GM23248 (cell line): ENCODE data around the gene DNAAF8. TPM values are rescaled to one million over a fixed set of nuclear protein-coding genes. Genes with fewer than 3 reads are reported as not detected.

Source experiments
- DNase-seq: peaks from one replicate; pipeline ENCODE4 v3.0.0-alpha.2; 2015
- H2AFZ ChIP-seq: fragments of 200-600 bp; sonication (generic); 2 replicates; pipeline ENCODE4 v1.6.1; 2016; ENCODE audit warnings: antibody characterized with exemption
- H3F3A ChIP-seq: fragments of 200-600 bp; sonication (generic); 2 replicates; pipeline ENCODE4 v1.6.1; 2016; ENCODE audit warnings: mild to moderate bottlenecking, antibody characterized with exemption, mixed run types; ENCODE audit not compliant: insufficient read depth
- H3K27ac ChIP-seq: fragments of 200-600 bp; sonication (generic); 2 replicates; pipeline ENCODE4 v1.5.1; 2016; ENCODE audit warnings: mild to moderate bottlenecking
- H3K27me3 ChIP-seq: fragments of 200-600 bp; sonication (generic); replicated peaks from 2 replicates; pipeline ENCODE4 v1.6.1; 2016; ENCODE audit warnings: mild to moderate bottlenecking; ENCODE audit not compliant: insufficient read depth
- H3K36me3 ChIP-seq: fragments of 200-600 bp; sonication (generic); 2 replicates; pipeline ENCODE4 v1.6.1; 2016; ENCODE audit warnings: low read depth, mild to moderate bottlenecking
- H3K4me1 ChIP-seq: fragments of 200-600 bp; sonication (generic); 2 replicates; pipeline ENCODE4 v1.6.1; 2016; ENCODE audit warnings: mild to moderate bottlenecking; ENCODE audit not compliant: insufficient read depth
- H3K4me2 ChIP-seq: fragments of 200-600 bp; sonication (generic); one replicate; pipeline ENCODE4 v1.6.1; 2016; ENCODE audit warnings: mild to moderate bottlenecking; ENCODE audit not compliant: unreplicated experiment
- H3K4me3 ChIP-seq: fragments of 200-600 bp; sonication (generic); 2 replicates; pipeline ENCODE4 v1.5.1; 2016; ENCODE audit warnings: mild to moderate bottlenecking
- H3K79me2 ChIP-seq: fragments of 200-600 bp; sonication (generic); 2 replicates; pipeline ENCODE4 v1.6.1; 2016; ENCODE audit warnings: mild to moderate bottlenecking; ENCODE audit not compliant: insufficient read depth
- H3K9ac ChIP-seq: fragments of 200-600 bp; sonication (generic); 2 replicates; pipeline ENCODE4 v1.6.1; 2016; ENCODE audit warnings: mild to moderate bottlenecking
- H3K9me2 ChIP-seq: fragments of 200-600 bp; sonication (generic); 2 replicates; pipeline ENCODE4 v1.6.1; 2016; ENCODE audit warnings: mixed run types, mild to moderate bottlenecking, moderate library complexity; ENCODE audit not compliant: insufficient read depth
- H3K9me3 ChIP-seq: fragments of 200-600 bp; sonication (generic); one replicate; pipeline ENCODE4 v1.6.1; 2017; ENCODE audit warnings: low read depth
- H4K20me1 ChIP-seq: fragments of 200-600 bp; sonication (generic); 2 replicates; pipeline ENCODE4 v1.6.0; 2016; ENCODE audit not compliant: insufficient read depth
- EZH2 ChIP-seq: fragments of 200-600 bp; sonication (generic); IDR thresholded peaks from 2 replicates; pipeline ENCODE4 v1.6.1; 2018; ENCODE audit warnings: antibody characterized with exemption, mild to moderate bottlenecking; ENCODE audit not compliant: insufficient read depth, poor library complexity, severe bottlenecking
- EZH2phosphoT487 ChIP-seq: fragments of 200-600 bp; sonication (generic); IDR thresholded peaks from 2 replicates; pipeline ENCODE4 v1.6.1; 2018; ENCODE audit warnings: antibody characterized with exemption, moderate library complexity, mild to moderate bottlenecking, low read depth; ENCODE audit not compliant: insufficient read depth
- WGBS, 2 experiments: methylation state at CpG; one replicate each; pipeline ENCODE4 v1.1.6; 2015 to 2017; ENCODE audit warnings: low lambda C conversion rate in 2 of 2, low coverage in 1 of 2; ENCODE audit errors: missing lambda C conversion rate in 2 of 2; 5-methylcytosine and 5-hydroxymethylcytosine counted together
- in situ Hi-C: fragments of 300-500 bp; cut with MboI; formaldehyde crosslinking; loops from 2 replicates; pipeline ENCODE4 v1.15.0; 2020
- polyA plus RNA-seq: library from polyadenylated mRNA; unstranded; fragments of >200 nt; fragmentation: Nextera tagmentation; extraction: Ambion mirVana; gene quantifications from 2 replicates; pipeline ENCODE4 v1.2.1, GENCODE V29; 2016
- total RNA-seq: library from RNA; depleted of rRNA; stranded (reverse); fragments of >200 nt; shearing (Covaris generic); gene quantifications from 2 replicates; pipeline ENCODE4 v1.2.3, GENCODE V29; 2014

DNAAF8 gene
- total and polyA plus RNA-seq, 2 experiments from 2014 or later, result 0.86 to 1.7 TPM

DNA sequence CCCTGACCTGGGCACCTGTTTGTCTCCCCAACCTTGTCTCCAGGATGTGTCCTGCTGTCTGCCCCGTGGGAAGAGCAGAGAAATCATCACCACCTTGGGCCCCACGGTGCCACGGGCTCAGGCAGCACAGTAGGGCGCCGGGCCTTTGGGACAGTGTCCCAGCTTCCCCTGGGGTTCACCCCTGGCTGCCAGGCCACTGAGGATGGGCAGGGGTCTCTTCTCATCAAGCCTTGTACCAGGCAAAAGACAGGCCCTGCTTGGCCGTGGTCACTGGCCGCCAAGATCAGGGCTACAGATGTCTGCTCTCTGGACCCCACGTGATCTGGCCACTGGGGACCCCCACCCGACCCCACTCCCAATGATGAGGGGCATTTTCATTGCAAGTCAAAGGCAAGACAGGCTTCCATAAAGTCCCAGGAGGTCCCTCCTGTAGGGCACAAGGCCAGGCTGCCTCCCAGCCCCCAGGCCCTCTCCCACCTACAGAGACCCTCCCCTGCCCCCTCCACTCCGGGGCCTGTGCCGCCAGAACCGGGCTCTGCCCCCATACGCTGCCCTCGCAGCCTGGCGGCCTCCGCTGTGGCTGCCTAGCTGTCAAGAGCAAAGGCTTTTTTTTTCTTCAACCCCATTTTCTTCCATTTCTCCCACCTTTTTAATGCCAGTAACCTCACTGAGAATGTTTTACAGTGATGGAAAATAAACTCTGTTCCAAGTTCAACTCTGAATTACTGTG is 14.5 kb downstream of the DNAAF8 start:
- in situ Hi-C loops, result no loop called here
- Histone ChIP-seq H3K9ac (no peak overlapping the region), H4K20me1 (no peaks in the 10 kb centered on the region), H3K27me3 (no peaks in the 10 kb centered on the region), H3K4me2 (no peak overlapping the region), H3K27ac (no peak overlapping the region), H3K9me3 (no peaks in the 10 kb centered on the region), H3K4me1 (no peaks in the 10 kb centered on the region), H3F3A (no peaks in the 10 kb centered on the region), H3K9me2 (no peaks in the 10 kb centered on the region), H2AFZ (no peak overlapping the region), H3K4me3 (no peak overlapping the region), H3K36me3 (no peaks in the 10 kb centered on the region), H3K79me2 (no peaks in the 10 kb centered on the region)
- 83 to 93% methylated on average over 12 to 16 of the region's 16 CpGs for WGBS, 2 experiments
- DNase-seq, result no peak
- TF ChIP-seq EZH2, result no peak

GRCh38 chr16:4749700-4750257 is 15.4 kb downstream of the DNAAF8 start:
- H3K36me3 ChIP-seq, result peaks cover under 1% of the 10 kb centered on the region; the same call in 1 of the 2 replicates
- no peaks in the 10 kb centered on the region for H4K20me1 ChIP-seq
- no peaks in the 10 kb centered on the region for H3K27me3 ChIP-seq
- no peak for DNase-seq
- H3F3A ChIP-seq, result no peaks in the 10 kb centered on the region
- H2AFZ ChIP-seq, result no peak overlapping the region
- no peak overlapping the region for H3K4me3 ChIP-seq
- H3K27ac ChIP-seq, result no peak overlapping the region
- 0 out of 2 replicates have a peak, but pooled peaks cover 1% of the 10 kb centered on the region for H3K79me2 ChIP-seq
- no peak overlapping the region for H3K4me2 ChIP-seq
- H3K9me2 ChIP-seq, result no peaks in the 10 kb centered on the region
- no peaks in the 10 kb centered on the region for H3K4me1 ChIP-seq
- no peak for TF ChIP-seq EZH2phosphoT487
- no peak for TF ChIP-seq EZH2
- 93% methylated on average over 9 to 10 of the region's 10 CpGs for WGBS, 2 experiments
- no peak overlapping the region for H3K9ac ChIP-seq
- in situ Hi-C loops, result no loop called here
- H3K9me3 ChIP-seq, result no peaks in the 10 kb centered on the region

DNA sequence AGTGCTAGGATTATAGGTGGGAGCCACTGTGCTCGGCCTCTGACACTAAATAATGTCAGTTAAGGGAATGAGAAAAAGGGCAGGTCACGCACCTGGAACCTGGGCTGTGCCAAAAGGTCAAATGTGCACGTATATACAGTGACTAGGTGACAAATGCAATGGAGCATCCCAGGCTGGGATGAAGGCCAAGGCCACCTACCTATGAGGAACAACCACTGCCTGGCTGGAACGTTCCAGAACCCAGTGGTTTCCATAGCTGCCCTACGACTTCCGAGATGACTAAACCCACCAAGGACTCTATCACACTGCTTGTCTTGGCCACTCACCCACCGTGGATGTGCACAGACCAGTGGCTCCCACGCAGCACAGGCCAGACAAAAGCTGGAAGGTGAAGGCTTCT is 16.6 kb downstream of the DNAAF8 start:
- no peak overlapping the region for H2AFZ ChIP-seq
- in situ Hi-C loops, result no loop called here
- WGBS, 2 experiments, result 87 to 91% methylated on average over 8 of the region's 8 CpGs
- H3K27me3 ChIP-seq, result no peaks in the 10 kb centered on the region
- peaks cover 11% of the 10 kb centered on the region; the same call in 1 of the 2 replicates for H3K36me3 ChIP-seq
- H3K9me2 ChIP-seq, result no peaks in the 10 kb centered on the region
- H3F3A ChIP-seq, result no peaks in the 10 kb centered on the region
- H3K4me1 ChIP-seq, result no peaks in the 10 kb centered on the region
- no peaks in the 10 kb centered on the region for H4K20me1 ChIP-seq
- H3K4me2 ChIP-seq, result no peak overlapping the region
- H3K4me3 ChIP-seq, result no peak overlapping the region
- H3K79me2 ChIP-seq, result 0 out of 2 replicates have a peak, but pooled peaks cover 11% of the 10 kb centered on the region
- H3K9me3 ChIP-seq, result no peaks in the 10 kb centered on the region
- H3K9ac ChIP-seq, result no peak overlapping the region
- TF ChIP-seq EZH2 (no peak), EZH2phosphoT487 (no peak)
- H3K27ac ChIP-seq, result no peak overlapping the region
- no peak for DNase-seq

- Histone ChIP-seq H3K9me3 (no peaks in the 10 kb centered on the region), H3K4me2 (no peak overlapping the region), H3K79me2 (peaks cover 16% of the 10 kb centered on the region; the same call in 1 of the 2 replicates), H3K4me1 (no peaks in the 10 kb centered on the region), H2AFZ (no peak overlapping the region), H3K36me3 (peaks cover 15% of the 10 kb centered on the region; the same call in 1 of the 2 replicates), H4K20me1 (no peaks in the 10 kb centered on the region), H3F3A (no peaks in the 10 kb centered on the region), H3K9ac (no peak overlapping the region), H3K27me3 (no peaks in the 10 kb centered on the region), H3K9me2 (no peaks in the 10 kb centered on the region), H3K4me3 (no peak overlapping the region), H3K27ac (no peak overlapping the region)
- WGBS, 2 experiments, result 94 to 95% methylated on average over 41 to 44 of the region's 44 CpGs
- no peak for TF ChIP-seq EZH2phosphoT487
- no peak for TF ChIP-seq EZH2
- in situ Hi-C loops, result no loop called here
- DNase-seq, result no peak
These were observed 18.2 kb downstream of the DNAAF8 start for GRCh38 chr16:4752351-4753100.
